Adrenal gland (tissue), 12 donors: ENCODE data around the gene PEX14. TPM values are rescaled to one million over a fixed set of nuclear protein-coding genes. Genes with fewer than 3 reads are reported as not detected.
A peak's percentile ranks its signal among the peaks of the same experiment; 100 is the strongest.

Experiments
- DNase-seq, 7 donors: peaks; one replicate each; pipeline ENCODE4 v3.0.0-alpha.2; 2019 to 2020
- H3K27ac ChIP-seq, 5 donors: fragments of 200-600 bp; sonication (generic) in 4 of 5; 1 replicate in 3 of 5; 2 replicates in 2 of 5; pipeline versions ENCODE4 v1.5.1 to v1.8.0; 2016 to 2020; ENCODE audit warnings: mild to moderate bottlenecking in 1 of 5
- H3K27me3 ChIP-seq: fragments of 200-600 bp; 2 replicates; pipeline ENCODE4 v1.8.0; 2021
- H3K36me3 ChIP-seq, 2 donors: fragments of 200-600 bp; replicated peaks in 1 of 2; 1 replicate in 1 of 2; 2 replicates in 1 of 2; pipeline versions ENCODE4 v1.5.1 to v1.8.0; 2018 to 2022
- H3K4me1 ChIP-seq, 2 donors: fragments of 200-600 bp; replicated peaks in 1 of 2; 1 replicate in 1 of 2; 2 replicates in 1 of 2; pipeline versions ENCODE4 v1.5.1 to v1.8.0; 2018 to 2021
- H3K4me3 ChIP-seq, 4 donors: fragments of 200-600 bp; sonication (generic) in 3 of 4; one replicate each; pipeline ENCODE4 v1.5.1; 2016 to 2018
- H3K9me3 ChIP-seq, 3 donors: fragments of 200-600 bp; sonication (generic) in 1 of 3; replicated peaks in 1 of 3; 1 replicate in 2 of 3; 2 replicates in 1 of 3; pipeline versions ENCODE4 v1.5.1 to v1.8.0; 2016 to 2021
- POLR2A ChIP-seq, 2 donors: fragments of 450-650 bp; IDR thresholded peaks; one replicate each; pipeline ENCODE4 v1.6.1; 2017; ENCODE audit warnings: antibody characterized with exemption in 2 of 2, mild to moderate bottlenecking in 2 of 2, moderate library complexity in 1 of 2
- WGBS, 4 donors: extraction: QIAGEN DNeasy Blood & Tissue Kit in 2 of 4; methylation state at CpG; one replicate each; pipeline versions ENCODE4 v1.1.5 to v1.1.7; 2013 to 2017; 5-methylcytosine and 5-hydroxymethylcytosine counted together
- intact Hi-C, 2 donors: fragments of 100-400 bp; cut with DNase I; formaldehyde crosslinking; loops; one replicate each; pipeline versions ENCODE4 v1.14.1 to v1.15.0; 2022 to 2023
- polyA plus RNA-seq, 3 donors: library from polyadenylated mRNA; stranded (reverse); fragments of 200-250 nt in 2 of 3; fragments of 350-450 nt in 1 of 3; fragmentation: Illumina TruSeq in 1 of 3; extraction: RNeasy Lipid Tissue Mini Kit (QIAGEN cat#74804) in 1 of 3; gene quantifications; one replicate each; pipeline ENCODE4 v1.2.3, GENCODE V29; 2013 to 2014
- total RNA-seq, 9 donors: library from RNA; depleted of rRNA in 4 of 9; stranded (reverse); fragments of >200 nt in 4 of 9; fragments of 120-200 nt in 1 of 9; fragmentation: NEBNext Ultra II Directional in 1 of 9; extraction: Animal tissue kit (Norgen Biotek cat#: 25700) in 1 of 9; gene quantifications; one replicate each; pipeline versions ENCODE4 v1.1.0 to v1.2.4, GENCODE V29; 2013 to 2023
- TF ChIP-seq, protein P1 (sequence below), 6 experiments: fragments of 450-650 bp in 4 of 6; fragments of 200-600 bp in 2 of 6; sonication (generic) in 1 of 6; IDR thresholded peaks; 1 replicate in 5 of 6; 2 replicates in 1 of 6; pipeline versions ENCODE4 v1.5.1 to v1.8.0; 2016 to 2021; ENCODE audit warnings: antibody characterized with exemption in 6 of 6, mild to moderate bottlenecking in 2 of 6, moderate library complexity in 1 of 6
- donor health status: healthy with polysubstance abuse.
- donor health status: Bipolar disorder and iron deficiency.
- donor health status: DM: yes; HTN: yes; CAD: no.
- donor health status: DM: no; HTN: no; CAD: no.
- donor health status: DM: no; HTN: no; CAD: no.
- donor health status: DM: yes; HTN: yes; CAD: no.

PEX14 gene
- total and polyA plus RNA-seq, 12 donors: 9.7 to 23.9 (median 18.1) TPM

DNA sequence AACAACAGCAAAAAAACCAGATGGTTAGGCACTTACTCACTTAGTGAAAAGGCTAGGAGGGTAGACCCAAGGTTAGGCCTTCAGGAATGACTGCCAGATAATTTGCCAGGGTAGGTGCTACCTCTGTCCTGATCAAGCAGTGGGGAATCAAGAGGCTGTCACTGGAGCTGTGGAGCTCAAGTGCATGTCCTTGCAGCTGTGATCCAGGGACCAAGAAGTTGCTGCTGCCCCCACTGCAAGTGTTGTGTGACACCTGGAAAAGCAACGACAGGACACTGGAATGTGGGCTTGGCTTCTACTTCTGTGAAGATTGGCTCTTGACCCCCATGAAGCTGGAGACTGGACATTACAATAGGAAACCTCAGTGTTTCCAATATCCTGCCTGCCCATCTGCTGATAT is 72.1 kb downstream of the PEX14 start:
- no peaks in the 10 kb centered on the region for H3K9me3 ChIP-seq
- no peaks in the 10 kb centered on the region for H3K36me3 ChIP-seq
- DNase-seq: no peak
- no peak for TF ChIP-seq POLR2A (IDR thresholded peaks at IDR 0.05)
- TF ChIP-seq, protein P1, sequence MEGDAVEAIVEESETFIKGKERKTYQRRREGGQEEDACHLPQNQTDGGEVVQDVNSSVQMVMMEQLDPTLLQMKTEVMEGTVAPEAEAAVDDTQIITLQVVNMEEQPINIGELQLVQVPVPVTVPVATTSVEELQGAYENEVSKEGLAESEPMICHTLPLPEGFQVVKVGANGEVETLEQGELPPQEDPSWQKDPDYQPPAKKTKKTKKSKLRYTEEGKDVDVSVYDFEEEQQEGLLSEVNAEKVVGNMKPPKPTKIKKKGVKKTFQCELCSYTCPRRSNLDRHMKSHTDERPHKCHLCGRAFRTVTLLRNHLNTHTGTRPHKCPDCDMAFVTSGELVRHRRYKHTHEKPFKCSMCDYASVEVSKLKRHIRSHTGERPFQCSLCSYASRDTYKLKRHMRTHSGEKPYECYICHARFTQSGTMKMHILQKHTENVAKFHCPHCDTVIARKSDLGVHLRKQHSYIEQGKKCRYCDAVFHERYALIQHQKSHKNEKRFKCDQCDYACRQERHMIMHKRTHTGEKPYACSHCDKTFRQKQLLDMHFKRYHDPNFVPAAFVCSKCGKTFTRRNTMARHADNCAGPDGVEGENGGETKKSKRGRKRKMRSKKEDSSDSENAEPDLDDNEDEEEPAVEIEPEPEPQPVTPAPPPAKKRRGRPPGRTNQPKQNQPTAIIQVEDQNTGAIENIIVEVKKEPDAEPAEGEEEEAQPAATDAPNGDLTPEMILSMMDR (IDR thresholded peaks at IDR 0.05): no peak
- no peak overlapping the region for H3K4me3 ChIP-seq
- no peak overlapping the region for H3K27ac ChIP-seq
- WGBS, 4 donors: 41 to 57% (median 47%) methylated on average over 1 of the region's 1 CpG
- H3K27me3 ChIP-seq: no peaks in the 10 kb centered on the region
- intact Hi-C loops: no loop called here
- no peaks in the 10 kb centered on the region for H3K4me1 ChIP-seq

DNA sequence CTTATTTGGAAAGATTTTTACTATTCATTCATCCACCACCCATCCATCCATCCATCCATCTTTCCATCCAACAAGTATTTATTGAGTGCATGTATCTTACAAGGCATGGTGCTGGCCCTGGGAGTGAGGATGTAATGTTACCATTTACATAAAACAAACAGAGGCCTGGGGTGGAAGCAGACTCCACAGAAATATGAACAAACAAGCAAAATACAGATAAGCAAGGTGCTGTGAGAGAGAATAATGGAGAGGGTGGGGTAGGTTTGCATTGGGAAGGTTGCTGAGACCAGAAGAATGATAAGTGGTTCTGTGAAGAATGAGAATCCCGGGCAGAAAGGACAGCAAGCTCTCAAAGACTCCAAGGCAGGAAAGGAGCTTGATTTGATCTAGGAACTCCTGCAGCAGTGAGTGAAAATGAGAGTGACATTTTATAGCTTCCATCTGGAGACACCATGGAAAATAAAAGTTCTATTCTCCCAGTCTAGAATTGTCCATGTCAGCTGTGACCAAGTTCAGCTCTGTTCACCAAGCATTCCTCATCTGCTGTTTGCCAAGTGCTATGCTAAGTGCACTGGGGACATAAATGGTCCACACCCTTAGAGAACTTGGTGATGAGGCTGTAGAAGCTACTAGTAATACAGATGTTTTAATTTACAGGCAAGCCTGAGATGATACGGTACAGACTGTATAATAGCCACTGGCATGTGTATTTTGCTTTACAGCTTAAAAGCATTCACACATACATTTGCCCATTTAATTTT is 75.3 kb downstream of the PEX14 start:
- Histone ChIP-seq H3K27ac (no peak overlapping the region), H3K27me3 (no peaks in the 10 kb centered on the region), H3K9me3 (no peaks in the 10 kb centered on the region), H3K4me1 (no peaks in the 10 kb centered on the region), H3K36me3 (no peaks in the 10 kb centered on the region), H3K4me3 (no peak overlapping the region)
- DNase-seq: no peak
- WGBS, 4 donors: 87 to 94% (median 94%) methylated on average over 2 of the region's 2 CpGs
- intact Hi-C loops: no loop called here
- no peak for TF ChIP-seq POLR2A (IDR thresholded peaks at IDR 0.05)

DNA sequence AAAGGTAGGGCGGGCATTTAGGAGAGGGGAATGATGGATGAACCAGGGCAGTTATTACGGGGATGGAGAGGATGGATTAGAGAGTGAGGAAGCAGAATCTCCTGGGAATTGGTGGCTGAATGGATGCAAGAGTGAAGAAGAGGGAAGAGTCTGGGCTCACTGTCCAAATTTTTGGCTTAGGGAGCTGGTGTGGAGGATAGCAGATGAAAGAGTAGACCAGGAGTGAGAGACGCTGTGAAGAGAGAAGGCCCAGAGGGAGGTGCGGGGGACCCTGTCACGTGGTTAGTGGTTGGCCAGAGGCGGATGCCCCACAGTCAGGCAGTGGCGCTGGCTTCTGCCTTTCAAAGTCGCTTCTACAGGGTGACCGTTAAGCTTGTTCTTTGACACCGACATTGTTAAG is 78.4 kb downstream of the PEX14 start:
- Histone ChIP-seq H3K4me1 (no peaks in the 10 kb centered on the region), H3K36me3 (no peaks in the 10 kb centered on the region), H3K9me3 (no peaks in the 10 kb centered on the region), H3K4me3 (no peak overlapping the region), H3K27me3 (no peaks in the 10 kb centered on the region), H3K27ac (no peak overlapping the region)
- TF ChIP-seq, protein P1 (IDR thresholded peaks at IDR 0.05): no peak
- TF ChIP-seq POLR2A (IDR thresholded peaks at IDR 0.05): no peak
- DNase-seq: no peak
- intact Hi-C loops: no loop called here
- 81 to 92% (median 86%) methylated on average over 10 of the region's 10 CpGs for WGBS, 4 donors

DNA sequence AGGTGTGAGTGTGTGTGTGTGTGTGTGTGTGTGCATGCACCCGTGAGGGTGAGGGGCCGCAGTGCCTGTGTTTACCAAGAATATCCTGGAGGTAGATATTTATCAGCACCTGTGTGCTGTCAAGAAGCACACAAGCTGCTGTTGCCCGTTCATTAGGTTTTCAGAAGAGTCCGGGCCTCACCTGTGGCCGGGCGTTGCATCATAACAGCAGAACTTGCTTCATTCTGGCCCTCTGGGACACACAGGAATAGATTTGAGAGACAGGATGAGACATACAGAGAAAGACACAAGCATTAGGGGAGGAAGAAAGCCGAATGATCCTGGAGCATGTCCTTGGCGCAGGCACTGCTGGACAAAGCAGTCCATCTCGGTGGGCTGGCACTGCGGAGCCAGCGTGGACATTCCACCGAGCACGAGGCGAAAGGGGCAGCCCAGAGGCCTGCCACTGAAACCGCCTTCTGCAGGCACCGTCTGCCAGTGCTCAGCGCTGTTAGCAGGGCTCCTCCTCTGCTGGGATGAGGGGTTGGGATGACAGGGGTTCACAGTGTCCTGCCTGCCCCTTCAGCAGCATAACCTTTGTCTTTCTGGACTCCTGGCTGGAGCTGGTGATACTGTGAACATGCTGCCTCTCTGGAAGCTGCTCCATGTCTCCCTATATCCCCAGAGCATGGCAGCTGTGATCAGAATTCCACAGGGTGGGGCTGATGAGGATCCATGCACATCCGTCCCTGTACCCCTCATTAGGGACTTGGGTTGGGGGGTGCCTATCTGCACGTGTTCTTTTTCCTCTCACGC is 81.1 kb downstream of the PEX14 start:
- no peak overlapping the region for H3K4me3 ChIP-seq
- 74 to 78% (median 76%) methylated on average over 15 to 20 of the region's 20 CpGs for WGBS, 4 donors

More for the DNA sequence above, 81.1 kb downstream of the PEX14 start:
- no peaks in the 10 kb centered on the region for H3K4me1 ChIP-seq
- no peaks in the 10 kb centered on the region for H3K27me3 ChIP-seq
- peak overlapping the region in 1 of 5 donors; percentile 21 for H3K27ac ChIP-seq
- no peak for DNase-seq
- no peaks in the 10 kb centered on the region for H3K36me3 ChIP-seq
- intact Hi-C loops: no loop called here
- no peak for TF ChIP-seq POLR2A (IDR thresholded peaks at IDR 0.05)
- TF ChIP-seq, protein P1 (IDR thresholded peaks at IDR 0.05): no peak
- H3K9me3 ChIP-seq: no peaks in the 10 kb centered on the region
